ENCODE data around the gene PARVB.

DNA sequence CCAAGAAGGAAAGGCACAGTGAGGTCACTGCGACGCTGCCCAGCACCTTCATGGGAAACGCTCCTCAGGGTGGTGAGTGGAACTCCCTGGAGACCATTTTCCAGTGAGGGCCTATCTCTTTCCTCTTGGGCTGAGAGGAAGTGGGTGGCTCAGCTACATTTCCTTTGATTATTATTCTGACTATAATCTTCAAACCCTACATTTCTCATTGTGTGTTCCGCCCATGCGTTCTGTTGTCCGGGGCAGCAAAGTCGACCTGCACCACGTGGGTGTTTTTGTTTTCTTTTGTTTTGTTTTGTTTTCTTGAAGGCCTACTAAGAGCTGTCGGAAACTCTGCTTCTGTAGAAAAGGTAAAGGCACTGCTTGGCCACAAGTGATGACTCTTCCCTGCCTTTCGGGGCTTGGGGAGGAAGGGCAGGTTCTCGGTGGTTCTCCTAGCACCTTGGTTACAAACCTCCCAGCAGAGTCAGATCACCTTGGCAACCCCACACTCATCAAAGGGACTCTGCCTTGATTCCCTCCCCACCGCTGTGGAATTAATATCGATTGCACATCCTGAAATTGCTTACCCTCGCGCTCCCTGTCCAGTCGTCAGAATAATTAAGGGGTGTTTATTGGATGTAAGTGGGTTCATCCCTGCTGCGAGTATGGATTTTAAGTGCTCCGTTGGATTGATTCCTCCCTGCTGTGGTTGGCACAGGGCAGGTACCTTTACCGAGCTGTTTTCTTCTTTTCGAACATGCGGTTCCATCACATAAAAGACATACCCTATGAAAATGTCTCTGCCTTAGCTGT, 7.3 kb downstream of the PARVB start:
- TF ChIP-seq, protein P1, sequence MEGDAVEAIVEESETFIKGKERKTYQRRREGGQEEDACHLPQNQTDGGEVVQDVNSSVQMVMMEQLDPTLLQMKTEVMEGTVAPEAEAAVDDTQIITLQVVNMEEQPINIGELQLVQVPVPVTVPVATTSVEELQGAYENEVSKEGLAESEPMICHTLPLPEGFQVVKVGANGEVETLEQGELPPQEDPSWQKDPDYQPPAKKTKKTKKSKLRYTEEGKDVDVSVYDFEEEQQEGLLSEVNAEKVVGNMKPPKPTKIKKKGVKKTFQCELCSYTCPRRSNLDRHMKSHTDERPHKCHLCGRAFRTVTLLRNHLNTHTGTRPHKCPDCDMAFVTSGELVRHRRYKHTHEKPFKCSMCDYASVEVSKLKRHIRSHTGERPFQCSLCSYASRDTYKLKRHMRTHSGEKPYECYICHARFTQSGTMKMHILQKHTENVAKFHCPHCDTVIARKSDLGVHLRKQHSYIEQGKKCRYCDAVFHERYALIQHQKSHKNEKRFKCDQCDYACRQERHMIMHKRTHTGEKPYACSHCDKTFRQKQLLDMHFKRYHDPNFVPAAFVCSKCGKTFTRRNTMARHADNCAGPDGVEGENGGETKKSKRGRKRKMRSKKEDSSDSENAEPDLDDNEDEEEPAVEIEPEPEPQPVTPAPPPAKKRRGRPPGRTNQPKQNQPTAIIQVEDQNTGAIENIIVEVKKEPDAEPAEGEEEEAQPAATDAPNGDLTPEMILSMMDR (IDR thresholded peaks at IDR 0.05) = no peak
- no peak for TF ChIP-seq POLR2A (IDR thresholded peaks at IDR 0.05)
